HEK293 (cell line): Measurements from ENCODE around the gene PLCG1.

Experiments used
- AEBP2 ChIP-seq: fragments of 450-650 bp; formaldehyde crosslinking; IDR thresholded peaks from 2 replicates; pipeline ENCODE4 v1.5.1; 2016; ENCODE audit warnings: missing biosample characterization, missing genetic modification characterization, borderline replicate concordance
- KLF16 ChIP-seq: fragments of 450-650 bp; formaldehyde crosslinking; IDR thresholded peaks from 2 replicates; pipeline ENCODE4 v1.5.1; 2017; ENCODE audit warnings: missing biosample characterization, missing genetic modification characterization
- MEIS1 ChIP-seq: sonication (generic); formaldehyde crosslinking; IDR thresholded peaks from 2 replicates; pipeline ENCODE4 v1.8.1; 2022; ENCODE audit warnings: missing genetic modification reagents, mild to moderate bottlenecking, borderline replicate concordance
- REST ChIP-seq: fragments of 450-650 bp; formaldehyde crosslinking; IDR thresholded peaks from 2 replicates; pipeline ENCODE4 v1.5.1; 2016; ENCODE audit warnings: missing biosample characterization, missing genetic modification characterization
- ZNF10 ChIP-seq: fragments of 450-650 bp; formaldehyde crosslinking; IDR thresholded peaks from 2 replicates; pipeline ENCODE4 v1.5.1; 2017; ENCODE audit warnings: missing biosample characterization, missing genetic modification characterization
- ZNF24 ChIP-seq: fragments of 450-650 bp; formaldehyde crosslinking; IDR thresholded peaks from 2 replicates; pipeline ENCODE4 v1.5.1; 2016; ENCODE audit warnings: missing biosample characterization, missing genetic modification characterization
- ZNF292 ChIP-seq: fragments of 450-650 bp; formaldehyde crosslinking; IDR thresholded peaks from 2 replicates; pipeline ENCODE4 v1.5.1; 2016; ENCODE audit warnings: low read depth, missing biosample characterization, missing genetic modification characterization, borderline replicate concordance
- ZNF354C ChIP-seq: fragments of 450-650 bp; formaldehyde crosslinking; IDR thresholded peaks from 2 replicates; pipeline ENCODE4 v1.5.1; 2016; ENCODE audit warnings: missing biosample characterization, missing genetic modification characterization, low read depth, borderline replicate concordance
- ZNF404 ChIP-seq: fragments of 450-650 bp; formaldehyde crosslinking; IDR thresholded peaks from 2 replicates; pipeline ENCODE4 v1.5.1; 2017; ENCODE audit warnings: missing biosample characterization, missing genetic modification characterization
- ZSCAN23 ChIP-seq: fragments of 450-650 bp; formaldehyde crosslinking; IDR thresholded peaks from 2 replicates; pipeline ENCODE4 v1.5.1; 2016; ENCODE audit warnings: missing biosample characterization, missing genetic modification characterization
- TF ChIP-seq, protein P1 (sequence below): fragments of 450-650 bp; formaldehyde crosslinking; IDR thresholded peaks from 2 replicates; pipeline ENCODE4 v1.5.1; 2016; ENCODE audit warnings: missing biosample characterization, missing genetic modification characterization

DNA sequence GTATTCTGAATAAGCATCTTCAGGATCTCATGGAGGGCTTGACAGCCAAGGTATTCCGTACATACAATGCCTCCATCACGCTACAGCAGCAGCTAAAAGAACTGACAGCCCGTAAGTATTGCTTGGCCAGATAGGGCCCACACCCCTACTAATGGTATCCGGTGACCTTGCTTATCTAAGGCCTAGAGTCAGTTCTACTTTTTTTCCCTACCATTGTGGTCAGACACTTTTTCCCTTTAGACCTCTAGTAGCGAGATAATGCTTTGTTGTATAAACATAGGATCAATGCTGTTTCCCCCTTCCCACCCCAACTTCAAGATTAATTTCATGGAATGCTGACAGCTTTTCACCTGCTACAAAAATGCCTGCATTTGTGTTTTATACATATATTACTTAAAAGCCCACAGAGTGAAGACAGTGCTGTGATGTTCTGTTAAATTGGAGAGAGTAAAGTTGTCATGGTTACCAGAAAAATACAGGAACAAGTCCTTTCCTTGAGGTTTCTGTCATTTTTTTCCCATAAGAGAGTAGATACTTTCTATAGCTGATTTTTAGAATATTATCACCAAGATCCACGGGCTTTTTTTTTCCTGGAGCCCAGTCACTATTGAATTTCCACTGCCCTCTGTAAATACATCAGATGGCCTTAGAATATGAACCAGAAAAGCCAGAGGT is 20.9 kb upstream of the PLCG1 start:
- no peak for TF ChIP-seq ZNF354C
- TF ChIP-seq, protein P1, sequence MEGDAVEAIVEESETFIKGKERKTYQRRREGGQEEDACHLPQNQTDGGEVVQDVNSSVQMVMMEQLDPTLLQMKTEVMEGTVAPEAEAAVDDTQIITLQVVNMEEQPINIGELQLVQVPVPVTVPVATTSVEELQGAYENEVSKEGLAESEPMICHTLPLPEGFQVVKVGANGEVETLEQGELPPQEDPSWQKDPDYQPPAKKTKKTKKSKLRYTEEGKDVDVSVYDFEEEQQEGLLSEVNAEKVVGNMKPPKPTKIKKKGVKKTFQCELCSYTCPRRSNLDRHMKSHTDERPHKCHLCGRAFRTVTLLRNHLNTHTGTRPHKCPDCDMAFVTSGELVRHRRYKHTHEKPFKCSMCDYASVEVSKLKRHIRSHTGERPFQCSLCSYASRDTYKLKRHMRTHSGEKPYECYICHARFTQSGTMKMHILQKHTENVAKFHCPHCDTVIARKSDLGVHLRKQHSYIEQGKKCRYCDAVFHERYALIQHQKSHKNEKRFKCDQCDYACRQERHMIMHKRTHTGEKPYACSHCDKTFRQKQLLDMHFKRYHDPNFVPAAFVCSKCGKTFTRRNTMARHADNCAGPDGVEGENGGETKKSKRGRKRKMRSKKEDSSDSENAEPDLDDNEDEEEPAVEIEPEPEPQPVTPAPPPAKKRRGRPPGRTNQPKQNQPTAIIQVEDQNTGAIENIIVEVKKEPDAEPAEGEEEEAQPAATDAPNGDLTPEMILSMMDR (tag by site-specific recombination), result no peak
- TF ChIP-seq ZNF24 (tag by site-specific recombination), result no peak
- no peak for TF ChIP-seq REST (tag by site-specific recombination)
- TF ChIP-seq KLF16, result no peak
- no peak for TF ChIP-seq ZSCAN23
- no peak for TF ChIP-seq ZNF404
- no peak for TF ChIP-seq ZNF292 (tag by site-specific recombination)
- TF ChIP-seq AEBP2 (tag by site-specific recombination), result no peak
- no peak for TF ChIP-seq MEIS1 (CRISPR knock-in tag)
- TF ChIP-seq ZNF10 (tag by site-specific recombination), result no peak
